Stimulated activated CD8-positive, alpha-beta memory T cell treated with anti-CD3 and anti-CD28 coated beads, Interleukin-12 subunit alpha, Interleukin-12 subunit beta, amount 100 ng/mL, for 24 hours (primary cell): Measurements from ENCODE around the gene SERPINB6.
"Not testable (repeated sequence)": the region's sequence is repeated elsewhere in the genome, so short reads cannot be mapped to it uniquely, and the experiment has no call there.

Experiments used
- DNase-seq: peaks from one replicate; pipeline ENCODE4 v3.0.0-alpha.2; 2020; ENCODE audit errors: extremely low read depth

The SERPINB6 gene

DNA sequence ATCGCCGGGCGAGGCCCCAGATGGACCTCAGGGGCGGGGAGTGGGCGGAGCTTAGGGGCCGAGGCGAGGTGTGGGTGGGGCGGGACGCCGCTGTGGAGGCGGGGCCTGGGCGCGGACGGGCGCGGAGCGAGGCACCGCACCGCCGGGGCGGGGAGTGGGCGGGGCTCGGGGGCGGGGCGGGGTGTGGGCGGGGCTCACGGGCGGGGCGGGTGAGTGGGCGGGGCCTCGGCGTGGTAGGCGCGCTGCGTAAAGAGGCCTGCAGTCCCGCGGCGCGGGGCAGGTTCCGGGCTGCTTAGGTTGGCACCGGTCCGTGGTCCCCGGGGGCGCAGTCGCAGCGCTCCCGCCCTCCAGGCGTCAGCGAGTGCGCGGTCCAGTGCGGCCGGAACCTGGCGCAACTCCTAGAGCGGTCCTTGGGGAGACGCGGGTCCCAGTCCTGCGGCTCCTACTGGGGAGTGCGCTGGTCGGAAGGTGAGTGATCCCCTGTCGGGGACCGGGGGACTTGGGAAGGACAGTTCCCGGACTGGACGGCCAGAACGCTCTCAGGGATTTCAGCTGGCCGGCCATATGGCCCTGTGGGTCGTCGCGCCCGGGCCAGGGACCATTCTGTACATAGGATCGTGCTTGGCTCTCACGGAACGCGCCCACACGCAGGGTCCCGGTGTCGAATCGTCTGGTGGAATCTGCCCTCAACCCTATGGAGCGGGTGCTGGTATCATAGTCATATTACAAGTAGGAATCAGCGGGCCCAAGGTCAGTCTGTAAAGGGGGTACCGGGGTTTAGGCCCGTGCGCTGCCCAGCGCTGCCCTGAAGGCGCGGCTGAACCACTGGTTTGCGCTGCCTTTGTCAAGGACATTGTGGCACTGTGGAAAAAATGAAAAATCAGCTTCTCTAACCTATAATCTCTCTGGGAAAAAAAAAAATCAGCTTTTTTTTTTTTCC lies 28.5 kb upstream of the SERPINB6 start, which contains the start of gene NQO2:
Gene NQO2, plus strand, starts transcription at position 277 of the 940 bp plus-strand sequence. CDS start 6,659 bp downstream, outside the sequence.
- DNase-seq: peak; percentile 79

DNA sequence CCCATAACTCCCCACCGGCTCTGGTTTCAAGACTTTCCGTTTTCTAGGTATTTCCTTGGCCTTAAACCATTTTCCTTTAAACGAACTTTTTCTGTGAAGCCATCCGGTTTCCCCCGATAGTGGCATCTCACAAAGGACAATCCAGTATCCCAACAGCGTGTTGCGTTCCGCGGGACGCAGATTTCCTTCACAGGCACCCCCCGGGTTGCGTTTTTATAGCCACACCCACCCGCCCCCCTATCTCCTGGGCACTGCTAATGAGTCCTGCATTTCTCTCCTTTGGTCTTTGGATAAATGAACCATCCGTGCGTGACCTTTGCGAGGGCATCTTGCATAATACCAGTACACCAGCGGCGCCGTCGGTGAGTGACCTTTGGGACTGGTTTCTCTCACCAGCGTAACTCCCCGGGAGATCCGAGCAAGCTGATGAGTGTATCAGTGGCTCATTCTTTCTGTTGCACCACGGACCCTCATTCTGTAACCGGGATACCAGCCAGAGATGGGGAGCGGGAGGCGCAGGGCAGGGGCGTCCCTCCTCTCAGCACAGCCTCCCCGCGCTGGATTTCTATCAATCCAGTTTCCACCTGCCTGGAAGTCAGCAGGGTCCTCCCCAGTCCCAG lies 27.7 kb upstream of the SERPINB6 start:
- DNase-seq: peak; percentile 21

DNA sequence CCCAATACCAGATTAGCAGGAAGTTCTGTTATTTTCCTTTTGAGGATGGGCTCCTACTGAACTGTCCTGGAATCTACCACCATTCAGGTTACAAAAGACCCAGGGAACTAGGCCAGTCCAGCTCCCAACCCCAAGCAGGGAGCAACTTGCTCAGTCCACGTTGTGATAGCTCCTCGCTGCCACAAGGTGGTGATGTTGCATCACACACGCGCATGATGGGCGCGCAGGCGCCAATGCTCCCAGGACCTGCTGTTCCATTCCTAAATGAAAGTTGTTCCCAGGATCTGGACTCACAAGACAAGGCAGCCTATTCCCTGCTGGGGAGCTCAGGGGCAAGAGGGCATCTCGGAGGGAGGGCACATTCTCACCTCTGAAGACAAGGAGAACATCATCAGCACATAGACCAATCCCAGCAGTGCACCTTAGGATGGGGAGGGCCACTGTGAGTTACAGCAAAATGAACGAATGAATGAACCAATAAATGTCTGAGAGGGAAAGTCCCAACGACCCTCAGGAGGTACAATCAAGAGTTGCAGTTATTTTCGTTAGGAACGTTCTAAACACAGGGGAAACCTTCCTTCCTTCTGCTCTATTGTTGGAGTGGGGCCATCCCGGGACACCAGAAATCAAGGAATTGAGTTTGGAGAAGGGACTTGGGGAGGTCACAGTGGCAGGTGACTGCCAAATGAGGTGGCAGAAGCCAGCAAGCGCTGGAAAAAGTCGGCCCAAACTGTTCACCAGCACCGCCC lies 27.1 kb upstream of the SERPINB6 start:
- DNase-seq: not testable (repeated sequence)

- DNase-seq: no peak
These were observed 22.5 kb upstream of the SERPINB6 start for GRCh38 chr6:2993755-2994317.

DNA sequence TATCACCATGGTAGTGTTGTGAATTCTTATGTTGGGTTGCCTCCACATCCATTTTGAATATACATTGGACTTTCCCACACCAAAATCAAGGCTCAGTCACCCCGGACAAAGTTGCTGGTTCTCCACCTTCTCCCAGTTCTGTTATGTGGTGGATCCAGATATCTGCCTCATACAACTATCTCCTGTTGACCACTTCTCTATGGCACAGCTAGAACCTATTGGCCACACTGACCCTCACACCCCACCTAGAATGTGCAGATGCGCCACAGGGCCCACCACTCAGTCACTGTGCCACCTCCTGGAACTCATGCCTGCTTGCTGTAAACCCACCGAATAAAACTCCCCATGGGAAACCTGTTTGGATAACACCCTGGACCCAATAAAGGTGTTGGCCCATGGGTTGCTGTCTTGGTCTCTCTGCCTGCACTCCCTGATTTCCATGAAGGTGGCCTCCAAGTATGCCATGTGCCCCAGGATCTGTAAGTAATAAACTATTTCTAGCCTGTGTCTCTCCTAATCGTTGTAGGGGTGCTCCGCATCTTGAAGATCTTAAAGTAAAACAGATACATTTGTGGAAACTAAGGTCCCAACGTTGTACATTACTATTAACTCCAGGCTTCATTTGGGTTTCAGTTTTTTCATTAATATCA lies 21.1 kb upstream of the SERPINB6 start:
- DNase-seq: no peak

DNA sequence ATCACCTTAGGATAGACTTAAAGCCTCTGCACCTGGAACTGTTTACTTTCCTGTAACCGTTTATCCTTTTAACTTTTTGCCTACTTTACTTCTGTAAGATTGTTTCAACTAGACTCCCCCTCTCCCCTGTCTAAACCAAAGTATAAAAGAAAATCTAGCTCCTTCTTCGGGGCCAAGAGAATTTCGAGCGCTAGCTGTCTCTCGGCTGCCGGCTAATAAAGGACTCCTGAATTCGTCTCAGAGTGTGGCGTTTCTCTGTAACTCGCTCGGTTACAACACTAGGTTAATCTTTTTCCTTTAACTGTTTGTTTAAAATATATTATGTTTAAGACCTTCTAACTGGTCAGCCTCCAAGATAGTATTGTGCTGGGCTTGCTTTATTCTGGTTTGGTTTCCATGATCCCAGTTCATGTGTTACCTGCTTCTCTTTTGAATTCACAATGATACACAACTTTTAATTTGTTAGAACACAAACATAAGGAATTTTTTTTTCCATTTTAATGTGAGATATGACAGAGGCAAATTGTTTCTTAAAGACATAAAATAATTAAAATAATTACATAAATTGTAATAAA lies 19.7 kb upstream of the SERPINB6 start:
- no peak for DNase-seq

DNA sequence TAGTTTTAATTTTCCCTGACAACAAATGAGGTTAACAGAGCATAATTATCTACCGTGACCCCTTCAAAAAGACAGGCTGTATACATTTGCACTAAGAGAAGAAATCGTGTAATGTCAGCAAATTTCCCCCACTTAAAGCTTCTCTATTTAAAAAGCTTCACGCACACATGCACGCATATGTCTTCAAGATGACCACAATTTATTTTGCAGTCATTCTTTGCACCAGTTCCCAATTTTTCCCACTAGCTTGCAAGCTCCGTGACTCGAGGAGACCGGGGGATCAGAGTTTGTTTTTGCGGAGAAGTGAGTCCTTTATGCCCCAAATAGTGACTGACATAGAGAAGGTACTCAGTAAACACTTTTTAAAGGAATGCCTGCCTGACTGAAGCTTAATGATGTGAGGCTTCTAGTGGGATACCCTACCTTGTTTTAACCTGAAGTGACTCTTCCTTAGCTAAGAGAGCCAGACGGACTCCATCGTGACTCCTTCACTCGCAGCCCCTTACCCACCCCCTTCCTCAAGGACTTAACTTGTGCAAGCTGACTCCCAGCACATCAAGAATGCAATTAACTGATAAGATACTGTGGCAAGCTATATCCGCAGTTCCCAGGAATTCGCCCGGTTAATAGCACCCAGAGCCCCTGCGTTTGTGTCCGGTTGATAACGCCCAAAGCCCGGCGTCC lies 19.0 kb upstream of the SERPINB6 start:
- no peak for DNase-seq

- peak; percentile 34 for DNase-seq
These were observed 18.2 kb upstream of the SERPINB6 start for GRCh38 chr6:2989332-2990247.

DNA sequence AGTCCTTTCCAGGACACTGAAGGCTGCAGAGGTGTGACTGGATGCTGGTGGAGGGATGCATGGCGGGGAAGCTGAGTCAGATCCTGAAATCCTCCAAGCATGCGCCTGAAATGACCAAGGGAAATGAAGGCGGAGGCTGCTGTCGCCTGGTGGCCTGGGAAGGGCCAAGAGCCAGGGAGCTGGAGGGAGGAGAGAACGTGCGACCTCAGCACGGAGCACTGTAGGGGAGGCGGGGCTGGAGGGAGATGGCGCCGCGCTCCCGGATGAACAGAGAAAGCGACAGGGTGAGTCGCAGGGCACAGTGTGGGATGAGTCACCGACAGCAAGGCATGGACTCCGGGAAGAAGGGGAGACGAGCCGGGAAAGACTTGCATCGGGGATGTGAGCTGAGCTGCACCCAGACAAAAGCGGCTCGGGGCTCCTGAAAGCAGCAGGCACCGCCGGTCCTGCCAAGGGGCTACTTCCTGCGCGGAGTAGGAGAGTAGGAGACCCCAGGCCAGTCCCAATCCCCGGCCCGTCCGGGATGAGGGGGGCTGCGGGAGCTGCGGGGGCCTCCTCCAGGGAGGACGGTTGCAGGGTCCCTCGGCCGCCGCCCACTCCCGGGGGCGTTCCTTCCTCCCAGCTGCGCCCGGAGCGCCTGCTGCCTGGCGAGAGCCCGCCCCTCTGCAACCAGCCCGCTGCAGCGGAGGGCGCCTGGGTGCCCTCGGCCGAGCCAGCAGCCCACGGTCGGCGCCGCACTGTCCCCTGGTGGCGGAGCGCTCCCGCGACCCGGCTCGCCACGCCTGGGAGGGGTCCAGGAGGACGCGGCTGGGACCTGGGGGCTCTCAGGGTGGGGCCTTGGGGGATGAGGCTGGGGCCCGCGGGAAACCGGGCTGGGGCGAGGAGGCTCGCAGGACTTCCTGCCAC lies 17.3 kb upstream of the SERPINB6 start:
- DNase-seq: peak; percentile 57

GRCh38 chr6:2988094-2988425 lies 16.7 kb upstream of the SERPINB6 start:
- DNase-seq: no peak

GRCh38 chr6:2986722-2987221 lies 15.4 kb upstream of the SERPINB6 start:
- DNase-seq: no peak

DNA sequence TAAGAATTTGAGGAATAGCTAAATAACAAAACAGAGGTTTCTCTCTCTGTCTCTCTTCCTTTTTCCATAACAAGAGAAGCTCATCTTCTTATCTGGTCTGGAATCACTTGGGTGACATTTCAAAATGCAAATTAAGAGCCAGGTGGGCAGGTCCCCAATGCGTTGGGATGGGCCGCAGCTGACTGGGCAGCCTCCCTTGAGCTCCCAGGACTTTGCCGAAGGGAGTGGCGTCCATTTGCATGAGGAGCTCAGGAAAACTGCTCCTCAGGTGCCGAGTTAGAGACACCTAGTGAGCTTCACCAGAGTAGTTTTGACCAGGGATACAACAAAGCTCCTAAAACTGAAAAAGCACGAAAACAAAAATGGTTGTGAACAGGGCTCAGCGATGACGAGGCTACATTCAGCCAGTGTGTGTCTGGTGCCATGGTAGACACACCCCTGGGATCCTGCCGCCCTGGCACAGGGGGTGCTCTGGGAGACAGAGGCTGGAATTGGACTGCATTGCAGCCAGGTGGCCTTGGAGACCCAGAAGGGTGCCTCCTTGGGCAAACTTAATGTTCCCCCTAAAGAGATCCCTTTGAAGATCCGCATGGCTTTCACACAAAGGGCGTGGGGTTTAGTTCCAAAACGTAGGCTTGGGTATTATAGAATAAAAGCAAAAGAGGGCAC lies 13.5 kb upstream of the SERPINB6 start:
- no peak for DNase-seq

DNA sequence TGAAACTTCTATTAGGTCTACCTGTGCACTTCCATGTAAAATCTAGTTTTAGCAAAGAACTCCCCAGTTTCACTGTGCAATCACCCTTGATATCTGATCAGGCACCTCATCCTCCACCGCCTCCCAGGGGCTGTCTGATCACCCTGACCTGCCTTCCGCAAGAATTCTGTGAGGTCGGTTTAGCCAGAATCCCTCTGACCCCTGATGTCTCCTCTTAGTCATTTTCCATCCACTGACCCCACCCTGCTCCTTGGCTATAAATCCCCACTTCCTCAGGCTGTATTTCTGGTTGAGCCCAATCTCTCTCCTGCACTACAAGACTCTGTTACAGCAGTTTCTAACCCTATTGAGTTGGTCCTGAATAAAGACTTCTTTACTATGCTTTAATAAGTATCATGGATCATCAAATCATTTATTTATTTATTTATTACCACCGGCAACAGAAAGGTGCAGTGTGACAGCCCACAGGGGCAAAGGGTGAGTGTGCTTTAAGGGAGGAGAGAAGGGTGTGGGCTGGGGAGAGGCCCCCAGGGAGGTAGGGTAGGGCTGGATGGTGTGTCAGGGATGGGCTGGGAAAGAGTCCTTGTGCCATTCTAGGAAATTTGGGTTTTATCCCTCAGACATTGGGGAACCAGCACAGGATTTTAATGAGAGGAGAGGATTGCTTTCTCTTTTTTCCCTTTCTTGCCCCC lies 11.2 kb upstream of the SERPINB6 start:
- no peak for DNase-seq

GRCh38 chr6:2980465-2980855 lies 9.1 kb upstream of the SERPINB6 start:
- no peak for DNase-seq

- no peak for DNase-seq
These were observed 8.6 kb upstream of the SERPINB6 start for GRCh38 chr6:2979819-2980464.

DNA sequence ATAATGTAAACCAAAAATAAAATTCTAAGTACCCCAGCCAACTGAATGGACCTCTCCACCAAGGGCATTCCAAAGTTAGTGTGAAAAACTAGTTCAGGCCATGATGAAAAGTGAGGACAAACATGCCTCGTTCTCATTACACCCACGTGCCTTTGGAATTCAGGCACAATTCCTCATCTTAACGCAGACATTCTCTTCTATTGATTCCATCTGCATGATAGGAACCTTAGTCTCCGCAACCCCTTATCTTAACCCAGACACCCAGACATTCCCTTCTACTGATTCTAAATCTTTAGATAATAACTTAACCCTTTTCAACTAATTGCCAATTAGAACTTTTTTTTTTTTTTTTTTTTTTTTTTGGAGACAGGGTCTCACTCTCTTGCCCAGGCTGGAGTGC lies 7.6 kb upstream of the SERPINB6 start:
- DNase-seq: no peak
